H9 (cell line): ENCODE measurements around the gene NPTX2. TPM values are rescaled to one million over a fixed set of nuclear protein-coding genes. Genes with fewer than 3 reads are reported as not detected.

Experiments used
- DNase-seq: peaks from one replicate; pipeline ENCODE4 v3.0.0-alpha.2; 2017
- H2AFZ ChIP-seq: one replicate; pipeline ENCODE4 v1.6.1; 2013; ENCODE audit warnings: mild to moderate bottlenecking, low read length, control low read depth, moderate library complexity
- H2AK5ac ChIP-seq: 2 replicates; pipeline ENCODE4 v1.6.1; 2013; ENCODE audit warnings: low read length, control low read depth, mixed read lengths; ENCODE audit not compliant: insufficient read length
- H2BK120ac ChIP-seq: one replicate; pipeline ENCODE4 v1.6.1; 2013; ENCODE audit warnings: low read depth, mild to moderate bottlenecking, low read length, control low read depth, inconsistent platforms; ENCODE audit not compliant: poor library complexity, severe bottlenecking
- H2BK12ac ChIP-seq: 2 replicates; pipeline ENCODE4 v1.6.1; 2013; ENCODE audit warnings: low read length, control low read depth, mixed read lengths, low read depth; ENCODE audit not compliant: insufficient read length
- H2BK15ac ChIP-seq: 2 replicates; pipeline ENCODE4 v1.6.1; 2013; ENCODE audit warnings: low read depth, low read length, control low read depth
- H2BK20ac ChIP-seq: one replicate; pipeline ENCODE4 v1.6.1; 2013; ENCODE audit warnings: low read depth, mild to moderate bottlenecking, low read length, control low read depth, inconsistent platforms; ENCODE audit not compliant: poor library complexity, severe bottlenecking
- H2BK5ac ChIP-seq: 2 replicates; pipeline ENCODE4 v1.6.1; 2013; ENCODE audit warnings: low read length, control low read depth, mixed read lengths; ENCODE audit not compliant: insufficient read length
- H3K14ac ChIP-seq: 2 replicates; pipeline ENCODE4 v1.6.1; 2013; ENCODE audit warnings: low read length, control low read depth; ENCODE audit not compliant: insufficient read depth
- H3K18ac ChIP-seq: 2 replicates; pipeline ENCODE4 v1.6.1; 2013; ENCODE audit warnings: low read depth, mild to moderate bottlenecking, mixed read lengths, low read length, control low read depth; ENCODE audit not compliant: insufficient read length
- H3K23ac ChIP-seq: 2 replicates; pipeline ENCODE4 v1.6.1; 2013; ENCODE audit warnings: low read length, control low read depth, mixed read lengths, low read depth; ENCODE audit not compliant: insufficient read length
- H3K23me2 ChIP-seq: 2 replicates; pipeline ENCODE4 v1.6.1; 2013; ENCODE audit warnings: low read depth, mild to moderate bottlenecking, mixed read lengths, low read length, control low read depth; ENCODE audit not compliant: insufficient read length, poor library complexity, severe bottlenecking
- H3K27ac ChIP-seq: 2 replicates; pipeline ENCODE4 v1.5.1; 2013; ENCODE audit warnings: low read length, control low read depth, mixed read lengths, low read depth; ENCODE audit not compliant: insufficient read length
- H3K27me3 ChIP-seq: 2 replicates; pipeline ENCODE4 v1.6.1; 2013; ENCODE audit warnings: low read length, control low read depth, inconsistent platforms; ENCODE audit not compliant: insufficient read depth
- H3K4ac ChIP-seq: 2 replicates; pipeline ENCODE4 v1.6.1; 2013; ENCODE audit warnings: low read depth, mild to moderate bottlenecking, control low read depth, inconsistent platforms, low read length, moderate library complexity
- H3K4me1 ChIP-seq: 2 replicates; pipeline ENCODE4 v1.6.1; 2013; ENCODE audit warnings: low read length, control low read depth, inconsistent platforms; ENCODE audit not compliant: insufficient read depth
- H3K4me2 ChIP-seq: 2 replicates; pipeline ENCODE4 v1.6.1; 2013; ENCODE audit warnings: low read length, control low read depth, mixed read lengths; ENCODE audit not compliant: insufficient read length, insufficient read depth
- H3K56ac ChIP-seq: 2 replicates; pipeline ENCODE4 v1.6.1; 2013; ENCODE audit warnings: low read depth, mild to moderate bottlenecking, mixed read lengths, low read length, control low read depth; ENCODE audit not compliant: insufficient read length
- H3K79me1 ChIP-seq: 2 replicates; pipeline ENCODE4 v1.6.1; 2013; ENCODE audit warnings: low read depth, mild to moderate bottlenecking, moderate library complexity, low read length, control low read depth, inconsistent platforms; ENCODE audit not compliant: insufficient read depth, poor library complexity, severe bottlenecking
- H3K79me2 ChIP-seq: 2 replicates; pipeline ENCODE4 v1.6.1; 2013; ENCODE audit warnings: low read length, control low read depth, inconsistent platforms; ENCODE audit not compliant: insufficient read depth
- H3K9ac ChIP-seq: 2 replicates; pipeline ENCODE4 v1.6.1; 2013; ENCODE audit warnings: low read length, control low read depth, mixed read lengths; ENCODE audit not compliant: insufficient read length; ENCODE audit errors: extremely low read depth
- H3K9me3 ChIP-seq: one replicate; pipeline ENCODE4 v1.6.1; 2013; ENCODE audit warnings: low read depth, low read length, inconsistent platforms; ENCODE audit not compliant: control insufficient read depth
- H3T11ph ChIP-seq: one replicate; pipeline ENCODE4 v1.6.1; 2013; ENCODE audit warnings: mild to moderate bottlenecking, low read length, control low read depth, inconsistent platforms
- H4K20me1 ChIP-seq: one replicate; pipeline ENCODE4 v1.6.1; 2013; ENCODE audit not compliant: control insufficient read depth, insufficient read length, insufficient read depth
- H4K5ac ChIP-seq: 2 replicates; pipeline ENCODE4 v1.6.1; 2013; ENCODE audit warnings: low read depth, mild to moderate bottlenecking, mixed read lengths, low read length, control low read depth; ENCODE audit not compliant: insufficient read length
- H4K8ac ChIP-seq: replicated peaks from 2 replicates; pipeline ENCODE4 v1.6.1; 2013; ENCODE audit warnings: low read length, control low read depth, mixed read lengths, low read depth; ENCODE audit not compliant: insufficient read length
- H4K91ac ChIP-seq: 2 replicates; pipeline ENCODE4 v1.6.1; 2013; ENCODE audit warnings: low read depth, mild to moderate bottlenecking, moderate library complexity, mixed read lengths, low read length, control low read depth; ENCODE audit not compliant: insufficient read length
- H3K27ac Mint-ChIP-seq, 3 experiments: 2 replicates in 2 of 3; 3 replicates in 1 of 3; pipeline ENCODE4 v1.8.0; 2020 to 2021; ENCODE audit warnings: mixed read lengths in 3 of 3, mild to moderate bottlenecking in 1 of 3, moderate library complexity in 1 of 3
- H3K27me3 Mint-ChIP-seq: 2 replicates; pipeline ENCODE4 v1.8.0; 2021; ENCODE audit warnings: low read depth, mild to moderate bottlenecking, moderate library complexity, mixed read lengths
- H3K36me3 Mint-ChIP-seq, 3 experiments: 2 replicates in 2 of 3; 3 replicates in 1 of 3; pipeline ENCODE4 v1.8.0; 2020 to 2021; ENCODE audit warnings: low read depth in 3 of 3, mixed read lengths in 3 of 3; ENCODE audit not compliant: insufficient read depth in 1 of 3
- H3K4me1 Mint-ChIP-seq, 2 experiments: 2 replicates each; pipeline ENCODE4 v1.8.0; 2020; ENCODE audit warnings: mixed read lengths in 2 of 2
- H3K4me3 Mint-ChIP-seq, 2 experiments: 2 replicates in 1 of 2; 3 replicates in 1 of 2; pipeline ENCODE4 v1.8.0; 2020 to 2021; ENCODE audit warnings: mild to moderate bottlenecking in 2 of 2, mixed read lengths in 2 of 2, moderate library complexity in 1 of 2
- H3K9me3 Mint-ChIP-seq, 2 experiments: 2 replicates in 1 of 2; 3 replicates in 1 of 2; pipeline ENCODE4 v1.8.0; 2020; ENCODE audit warnings: mild to moderate bottlenecking in 2 of 2, mixed read lengths in 2 of 2, moderate library complexity in 1 of 2
- WGBS: extraction: QIAGEN DNeasy Blood & Tissue Kit; methylation state at CpG from one replicate; pipeline ENCODE4 v1.1.7; 2013; ENCODE audit warnings: missing lambda C conversion rate, low lambda C conversion rate, mixed read lengths; ENCODE audit not compliant: insufficient read length; ENCODE audit errors: extremely low coverage; 5-methylcytosine and 5-hydroxymethylcytosine counted together
- total RNA-seq: library from RNA; stranded (reverse); gene quantifications from 2 replicates; pipeline ENCODE4 v1.2.1, GENCODE V29; 2021
- TF ChIP-seq, protein P1 (sequence below): fragments of 200-600 bp; sonication (generic); conservative IDR thresholded peaks from 3 replicates; pipeline ENCODE4 v1.8.0; 2021; ENCODE audit warnings: antibody characterized with exemption, mild to moderate bottlenecking

NPTX2 gene
- total RNA-seq, 1 experiment from 2014 or later: 8.4 TPM

DNA sequence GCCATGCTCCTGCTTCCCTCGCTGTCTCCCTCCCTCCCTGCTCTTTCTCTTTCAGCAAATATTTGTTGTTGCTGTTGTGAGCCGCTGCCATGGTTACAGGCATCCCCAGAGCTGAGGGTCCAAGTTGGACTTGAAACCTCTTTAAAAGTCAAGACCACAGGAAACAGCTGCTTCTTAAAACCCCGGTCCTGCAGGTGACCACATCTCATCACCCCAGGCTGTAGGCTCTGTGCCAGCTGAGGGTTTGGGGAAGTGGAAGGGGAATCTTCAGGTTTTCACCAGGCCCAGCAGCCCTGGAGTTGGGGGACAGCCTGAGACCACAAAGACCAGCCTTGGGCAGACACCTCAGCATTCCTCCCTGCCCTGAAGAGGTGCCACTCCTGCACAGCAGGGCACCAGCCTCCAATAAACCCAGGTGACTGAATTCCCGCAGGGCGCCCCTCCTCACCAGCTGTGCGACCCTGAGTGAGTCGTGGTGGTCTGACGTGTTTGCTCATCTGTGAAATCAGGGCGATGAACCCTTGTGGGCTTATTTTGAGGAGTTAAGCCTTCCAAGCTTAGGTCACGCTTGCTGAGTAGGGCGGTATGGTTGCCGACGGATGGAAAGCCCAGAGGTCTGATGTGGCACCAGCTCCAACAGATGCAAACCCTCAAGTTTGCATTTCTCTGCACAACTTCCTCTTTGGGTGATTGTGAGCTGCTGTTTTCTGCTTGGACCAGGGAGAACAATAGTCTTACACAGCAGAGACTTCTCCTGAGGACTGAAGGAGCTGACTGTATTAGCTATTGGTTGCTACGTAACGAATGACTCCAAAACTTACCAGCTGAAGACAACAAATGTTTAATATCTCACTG, 24.8 kb downstream of the NPTX2 start:
- H3K27me3 Mint-ChIP-seq: peaks cover 27% of the 10 kb centered on the region
- no peak overlapping the region for H3K56ac ChIP-seq
- H2BK120ac ChIP-seq: no peak overlapping the region
- peak overlapping the region; percentile 28 for H3K18ac ChIP-seq
- H3K4me1 Mint-ChIP-seq: peaks cover 0 to 7% of the 10 kb centered on the region in 2 experiments; a peak in 2 of 4 replicates
- TF ChIP-seq, protein P1, sequence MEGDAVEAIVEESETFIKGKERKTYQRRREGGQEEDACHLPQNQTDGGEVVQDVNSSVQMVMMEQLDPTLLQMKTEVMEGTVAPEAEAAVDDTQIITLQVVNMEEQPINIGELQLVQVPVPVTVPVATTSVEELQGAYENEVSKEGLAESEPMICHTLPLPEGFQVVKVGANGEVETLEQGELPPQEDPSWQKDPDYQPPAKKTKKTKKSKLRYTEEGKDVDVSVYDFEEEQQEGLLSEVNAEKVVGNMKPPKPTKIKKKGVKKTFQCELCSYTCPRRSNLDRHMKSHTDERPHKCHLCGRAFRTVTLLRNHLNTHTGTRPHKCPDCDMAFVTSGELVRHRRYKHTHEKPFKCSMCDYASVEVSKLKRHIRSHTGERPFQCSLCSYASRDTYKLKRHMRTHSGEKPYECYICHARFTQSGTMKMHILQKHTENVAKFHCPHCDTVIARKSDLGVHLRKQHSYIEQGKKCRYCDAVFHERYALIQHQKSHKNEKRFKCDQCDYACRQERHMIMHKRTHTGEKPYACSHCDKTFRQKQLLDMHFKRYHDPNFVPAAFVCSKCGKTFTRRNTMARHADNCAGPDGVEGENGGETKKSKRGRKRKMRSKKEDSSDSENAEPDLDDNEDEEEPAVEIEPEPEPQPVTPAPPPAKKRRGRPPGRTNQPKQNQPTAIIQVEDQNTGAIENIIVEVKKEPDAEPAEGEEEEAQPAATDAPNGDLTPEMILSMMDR: no peak
- no peak overlapping the region for H2AFZ ChIP-seq
- no peak overlapping the region for H2BK15ac ChIP-seq
- no peak overlapping the region; the same call in 1 of the 2 replicates for H3K4ac ChIP-seq
- H3K4me2 ChIP-seq: no peak overlapping the region
- no peak overlapping the region for H3T11ph ChIP-seq
- no peak overlapping the region for H3K9ac ChIP-seq
- H3K4me1 ChIP-seq: no peaks in the 10 kb centered on the region
- H2AK5ac ChIP-seq: no peak overlapping the region
- no peak overlapping the region for H3K23ac ChIP-seq
- no peak overlapping the region for H2BK20ac ChIP-seq
- DNase-seq: no peak
- no peaks in the 10 kb centered on the region for H3K79me2 ChIP-seq
- H3K27me3 ChIP-seq: no peaks in the 10 kb centered on the region
- no CpG with 5 or more reads among the region's 15 CpGs for WGBS
- no peak overlapping the region for H4K91ac ChIP-seq
- no peak overlapping the region for H2BK5ac ChIP-seq
- peak overlapping the region; percentile 70; the same call in 1 of the 2 replicates for H3K14ac ChIP-seq
- H3K23me2 ChIP-seq: no peaks in the 10 kb centered on the region
- H3K27ac Mint-ChIP-seq: no peak overlapping the region
- H3K36me3 Mint-ChIP-seq: peaks cover 0 to 7% (median 4%) of the 10 kb centered on the region in 3 experiments; a peak in 3 of 7 replicates
- no peak overlapping the region for H4K8ac ChIP-seq
- H3K9me3 ChIP-seq: no peaks in the 10 kb centered on the region
- H3K9me3 Mint-ChIP-seq: peaks cover 8 to 12% of the 10 kb centered on the region in 2 experiments; a peak in 4 of 5 replicates
- no peak overlapping the region for H3K4me3 Mint-ChIP-seq
- no peaks in the 10 kb centered on the region for H4K20me1 ChIP-seq
- H2BK12ac ChIP-seq: no peak overlapping the region
- no peak overlapping the region for H4K5ac ChIP-seq
- no peak overlapping the region for H3K27ac ChIP-seq
- H3K79me1 ChIP-seq: no peaks in the 10 kb centered on the region
